PC-3 (cell line): ENCODE data around the gene PAFAH2. TPM values are rescaled to one million over a fixed set of nuclear protein-coding genes. Genes with fewer than 3 reads are reported as not detected.
"Not testable (repeated sequence)": the region's sequence is repeated elsewhere in the genome, so short reads cannot be mapped to it uniquely, and the experiment has no call there.

Source experiments
- ATAC-seq: fragments of 200-7000 bp; cut with Tn5 transposase; 2 replicates; pipeline ENCODE4 v1.9.1; 2020; ENCODE audit warnings: mild to moderate bottlenecking, moderate library complexity
- BruUV-seq: library from RNA; stranded (reverse); fragments of 400-500 nt; replicated peaks from 2 replicates; lab custom pipeline; 2021; lab: Mats Ljungman, UMichigan
- CTCF ChIA-PET: fragments of 300-600 bp; sonication (Branson Sonifier 250); formaldehyde crosslinking; loops from one replicate; lab custom pipeline; 2022; ENCODE audit warnings: antibody characterized with exemption; lab: Charles Lee
- POLR2A ChIA-PET: fragments of 300-600 bp; sonication (Branson Sonifier 250); formaldehyde crosslinking; loops from one replicate; lab custom pipeline; 2022; ENCODE audit warnings: antibody characterized with exemption; ENCODE audit not compliant: unreplicated experiment; lab: Charles Lee
- DNase-seq: peaks from one replicate; pipeline ENCODE4 v3.0.0-alpha.2; 2015
- H2AFZ ChIP-seq: fragments of 300-600 bp; sonication (generic); 2 replicates; pipeline ENCODE4 v1.6.0; 2016; ENCODE audit warnings: antibody characterized with exemption, low read length
- H3F3A ChIP-seq: fragments of 300-600 bp; sonication (generic); one replicate; pipeline ENCODE4 v1.6.0; 2017; ENCODE audit warnings: antibody characterized with exemption, low read length, control low read depth, mild to moderate bottlenecking; ENCODE audit not compliant: unreplicated experiment
- H3K27ac ChIP-seq: fragments of 300-600 bp; sonication (generic); 2 replicates; pipeline ENCODE4 v1.5.1; 2016; ENCODE audit warnings: mild to moderate bottlenecking, low read length
- H3K27me3 ChIP-seq: fragments of 300-600 bp; sonication (generic); 2 replicates; pipeline ENCODE4 v1.6.1; 2016; ENCODE audit warnings: low read length, mixed read lengths
- H3K36me3 ChIP-seq: fragments of 300-600 bp; sonication (generic); 2 replicates; pipeline ENCODE4 v1.6.1; 2016; ENCODE audit warnings: low read depth, mixed run types, low read length, mixed read lengths
- H3K4me1 ChIP-seq: fragments of 300-600 bp; sonication (generic); 2 replicates; pipeline ENCODE4 v1.5.1; 2016; ENCODE audit warnings: low read length; ENCODE audit not compliant: insufficient read depth
- H3K4me2 ChIP-seq: fragments of 300-600 bp; sonication (generic); 2 replicates; pipeline ENCODE4 v1.6.0; 2016; ENCODE audit warnings: low read length
- H3K4me3 ChIP-seq: fragments of 300-600 bp; sonication (generic); 2 replicates; pipeline ENCODE4 v1.5.1; 2016; ENCODE audit warnings: mild to moderate bottlenecking, low read length, mixed read lengths
- H3K79me2 ChIP-seq: fragments of 300-600 bp; sonication (generic); 2 replicates; pipeline ENCODE4 v1.6.1; 2017; ENCODE audit warnings: low read length, mixed read lengths
- H3K9ac ChIP-seq: fragments of 300-600 bp; sonication (generic); 2 replicates; pipeline ENCODE4 v1.6.0; 2016; ENCODE audit warnings: mild to moderate bottlenecking, low read length
- H3K9me2 ChIP-seq: fragments of 300-600 bp; sonication (generic); replicated peaks from 2 replicates; pipeline ENCODE4 v1.6.1; 2016; ENCODE audit warnings: mixed run types, low read length, mixed read lengths
- H3K9me3 ChIP-seq: fragments of 300-600 bp; sonication (generic); 2 replicates; pipeline ENCODE4 v1.6.1; 2016; ENCODE audit warnings: low read length, mixed read lengths
- H4K20me1 ChIP-seq: fragments of 300-600 bp; sonication (generic); 2 replicates; pipeline ENCODE4 v1.6.1; 2016; ENCODE audit warnings: low read length, mixed read lengths
- EZH2 ChIP-seq: fragments of 300-600 bp; sonication (generic); IDR thresholded peaks from one replicate; pipeline ENCODE4 v1.6.1; 2017; ENCODE audit warnings: antibody characterized with exemption, mild to moderate bottlenecking, low read length; ENCODE audit not compliant: unreplicated experiment
- EZH2phosphoT487 ChIP-seq: fragments of 300-600 bp; sonication (generic); IDR thresholded peaks from 2 replicates; pipeline ENCODE4 v1.6.1; 2018; ENCODE audit warnings: mild to moderate bottlenecking, antibody characterized with exemption, low read length, borderline replicate concordance
- intact Hi-C: fragments of 100-400 bp; cut with micrococcal nuclease; formaldehyde crosslinking; loops from 2 replicates; pipeline ENCODE4 v1.9.0; 2023
- total RNA-seq: library from RNA; depleted of rRNA; stranded (reverse); fragments of >200 nt; gene quantifications from 2 replicates; pipeline ENCODE4 v1.2.3, GENCODE V29; 2014
- TF ChIP-seq, protein P1 (sequence below): fragments of 300-600 bp; sonication (generic); conservative IDR thresholded peaks from 2 replicates; pipeline ENCODE4 v1.5.1; 2017; ENCODE audit warnings: antibody characterized with exemption, low read depth, mild to moderate bottlenecking, low read length

Gene PAFAH2
- total RNA-seq, 1 experiment from 2014 or later, result 9.0 TPM

DNA sequence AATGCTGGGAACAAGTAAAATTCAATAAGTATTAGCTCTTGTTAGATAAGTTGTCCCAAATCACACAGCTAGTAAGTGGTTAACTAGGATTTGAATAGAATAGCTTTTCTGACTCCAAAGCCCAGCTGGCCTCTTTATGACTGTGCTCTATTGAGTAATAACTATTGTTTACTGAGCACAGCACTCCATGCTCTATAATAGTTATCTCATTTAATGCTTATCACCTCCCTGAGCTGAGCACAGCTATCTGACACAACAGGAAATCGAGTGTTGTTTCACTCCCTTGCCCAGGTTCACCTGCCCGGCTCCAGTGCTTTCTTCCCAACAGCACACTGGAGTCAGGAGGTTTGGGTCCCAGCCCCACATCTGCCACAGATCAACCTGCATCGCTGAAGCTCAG, 52.9 kb downstream of the PAFAH2 start:
- TF ChIP-seq, protein P1, sequence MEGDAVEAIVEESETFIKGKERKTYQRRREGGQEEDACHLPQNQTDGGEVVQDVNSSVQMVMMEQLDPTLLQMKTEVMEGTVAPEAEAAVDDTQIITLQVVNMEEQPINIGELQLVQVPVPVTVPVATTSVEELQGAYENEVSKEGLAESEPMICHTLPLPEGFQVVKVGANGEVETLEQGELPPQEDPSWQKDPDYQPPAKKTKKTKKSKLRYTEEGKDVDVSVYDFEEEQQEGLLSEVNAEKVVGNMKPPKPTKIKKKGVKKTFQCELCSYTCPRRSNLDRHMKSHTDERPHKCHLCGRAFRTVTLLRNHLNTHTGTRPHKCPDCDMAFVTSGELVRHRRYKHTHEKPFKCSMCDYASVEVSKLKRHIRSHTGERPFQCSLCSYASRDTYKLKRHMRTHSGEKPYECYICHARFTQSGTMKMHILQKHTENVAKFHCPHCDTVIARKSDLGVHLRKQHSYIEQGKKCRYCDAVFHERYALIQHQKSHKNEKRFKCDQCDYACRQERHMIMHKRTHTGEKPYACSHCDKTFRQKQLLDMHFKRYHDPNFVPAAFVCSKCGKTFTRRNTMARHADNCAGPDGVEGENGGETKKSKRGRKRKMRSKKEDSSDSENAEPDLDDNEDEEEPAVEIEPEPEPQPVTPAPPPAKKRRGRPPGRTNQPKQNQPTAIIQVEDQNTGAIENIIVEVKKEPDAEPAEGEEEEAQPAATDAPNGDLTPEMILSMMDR, result no peak
- TF ChIP-seq EZH2 (no peak), EZH2phosphoT487 (no peak)
- no peak for ATAC-seq
- H3K27me3 ChIP-seq, result no peaks in the 10 kb centered on the region
- no peak overlapping the region for H3K27ac ChIP-seq
- intact Hi-C loops, result no loop called here
- peak; percentile 9 for DNase-seq
- H3K79me2 ChIP-seq, result no peaks in the 10 kb centered on the region
- no peak overlapping the region for H3K4me2 ChIP-seq
- BruUV-seq, result no TSS peak
- no peaks in the 10 kb centered on the region for H3K4me1 ChIP-seq
- ChIA-PET POLR2A (no interaction called here), CTCF (interaction anchor here (0.7 kb wide), 1 partner anchor 29 kb away, joined by 3 read pairs; no protein-coding TSS in a partner anchor)
- H3K9me2 ChIP-seq, result no peaks in the 10 kb centered on the region
- no peak overlapping the region for H3K9ac ChIP-seq
- no peaks in the 10 kb centered on the region for H3F3A ChIP-seq
- no peaks in the 10 kb centered on the region for H3K9me3 ChIP-seq
- H2AFZ ChIP-seq, result no peak overlapping the region
- no peak overlapping the region for H3K4me3 ChIP-seq
- no peaks in the 10 kb centered on the region for H3K36me3 ChIP-seq
- H4K20me1 ChIP-seq, result no peaks in the 10 kb centered on the region

DNA sequence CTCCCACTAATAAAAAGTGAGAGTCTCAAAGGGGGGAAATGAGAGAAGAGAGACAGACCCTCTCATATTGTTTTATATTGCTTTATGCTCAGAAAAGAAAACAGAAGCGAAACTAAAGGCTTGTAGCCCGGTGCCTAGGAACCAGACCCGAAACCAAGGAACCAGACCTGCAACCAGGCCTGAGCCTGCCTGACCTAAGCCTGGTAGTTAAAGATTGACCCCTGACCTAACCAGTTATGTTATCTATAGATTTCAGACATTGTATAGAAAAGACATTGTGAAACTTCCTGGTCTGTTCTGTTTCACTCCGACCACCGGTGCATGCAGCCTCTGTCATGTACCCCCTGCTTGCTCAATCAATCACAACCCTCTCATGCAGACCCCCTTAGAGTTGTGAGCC, 54.4 kb downstream of the PAFAH2 start:
- H3K9ac ChIP-seq, H3K4me2 ChIP-seq, POLR2A ChIA-PET, H3K27ac ChIP-seq, H3K4me1 ChIP-seq, H3K79me2 ChIP-seq, H3K9me2 ChIP-seq, intact Hi-C loops, DNase-seq, H4K20me1 ChIP-seq, H3F3A ChIP-seq, H2AFZ ChIP-seq, BruUV-seq, H3K27me3 ChIP-seq, H3K4me3 ChIP-seq, H3K36me3 ChIP-seq, CTCF ChIA-PET, ATAC-seq, H3K9me3 ChIP-seq: not testable (repeated sequence)

DNA sequence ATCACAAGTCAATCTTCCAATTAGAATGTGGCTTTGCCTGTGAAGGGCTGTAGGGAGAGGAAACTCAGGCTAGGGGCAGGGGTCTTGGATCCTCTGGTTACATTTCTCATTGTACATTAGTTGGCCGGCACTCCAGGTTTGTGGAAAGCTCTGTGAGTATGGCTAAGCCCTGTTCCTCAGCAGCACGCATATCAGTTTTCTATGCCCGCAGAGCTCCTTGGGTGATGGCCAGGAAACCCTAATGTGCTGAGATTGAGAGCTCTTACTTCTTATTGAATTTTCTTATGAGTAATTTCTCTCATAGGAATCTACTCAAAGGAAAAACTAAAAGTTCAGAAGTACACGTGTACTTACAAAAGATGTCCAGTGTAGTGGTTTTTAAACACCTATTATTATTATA, 60.9 kb downstream of the PAFAH2 start:
- intact Hi-C loops, result no loop called here

More for the DNA sequence above, 60.9 kb downstream of the PAFAH2 start:
- H2AFZ ChIP-seq, result no peak overlapping the region
- DNase-seq (no peak), ATAC-seq (no peak)
- no peaks in the 10 kb centered on the region for H3K79me2 ChIP-seq
- no peak overlapping the region for H3K4me3 ChIP-seq
- H3K4me2 ChIP-seq, result no peak overlapping the region
- no peaks in the 10 kb centered on the region for H3K36me3 ChIP-seq
- no peaks in the 10 kb centered on the region for H3K9me2 ChIP-seq
- ChIA-PET CTCF (no interaction called here), POLR2A (no interaction called here)
- no peaks in the 10 kb centered on the region for H3K27me3 ChIP-seq
- H3K4me1 ChIP-seq, result no peaks in the 10 kb centered on the region
- H3K9ac ChIP-seq, result no peak overlapping the region
- no peak overlapping the region for H3K27ac ChIP-seq
- no peaks in the 10 kb centered on the region for H4K20me1 ChIP-seq
- TF ChIP-seq, protein P1, result no peak
- TF ChIP-seq EZH2, result no peak
- no peak for TF ChIP-seq EZH2phosphoT487
- H3K9me3 ChIP-seq, result no peaks in the 10 kb centered on the region
- no TSS peak for BruUV-seq
- H3F3A ChIP-seq, result no peaks in the 10 kb centered on the region
